Measurements from ENCODE around the gene ZNF91.

The ZNF91 gene

DNA sequence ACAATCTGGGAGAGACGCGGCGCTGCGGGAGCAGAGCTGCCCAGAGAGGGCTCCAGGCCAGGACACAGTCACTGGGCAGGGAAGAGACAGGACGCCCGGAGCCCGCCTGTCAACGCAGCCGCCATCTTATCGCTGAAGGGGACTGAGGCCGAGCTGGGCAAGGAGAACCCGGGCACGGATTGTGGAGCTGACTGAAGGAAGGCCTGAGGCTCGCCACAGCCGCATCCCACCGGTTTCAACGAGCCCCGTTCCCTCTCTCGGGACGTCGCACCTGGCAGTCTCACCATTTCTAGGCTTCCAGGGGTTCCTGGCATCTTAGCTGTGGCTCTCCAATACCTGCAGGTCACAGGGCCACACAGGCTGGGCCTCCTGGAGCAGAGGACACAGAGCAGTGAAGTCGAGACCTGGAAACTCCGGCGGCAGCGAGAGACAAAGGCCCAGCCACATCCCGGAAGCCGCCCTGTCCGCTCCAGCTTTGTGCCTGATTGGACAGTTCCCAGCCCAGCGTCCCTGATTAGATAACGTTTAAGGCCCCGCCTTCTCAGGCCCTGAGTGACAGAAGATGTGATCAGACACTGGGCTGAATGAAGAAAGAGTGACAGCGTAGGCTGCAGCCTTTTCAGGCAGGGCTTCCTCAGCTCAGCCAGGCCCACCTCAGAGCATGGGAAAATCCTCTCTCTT is at the start of gene ZNF91:
Gene ZNF91 (minus strand): TSS at position 431 of the 681 bp plus-strand sequence. CDS start 117 bp downstream, at position 314.
- DNase-seq (ENCODE audit: low read depth), result peak; percentile 96
- no peak for TF ChIP-seq CTCF (conservative IDR thresholded peaks at IDR 0.05; ENCODE audit: control insufficient read depth, insufficient read depth, low read depth, low read length)
- H3K4me3 ChIP-seq (ENCODE audit: control insufficient read depth, low read depth, low read length), result peak within 1 kb of the TSS; percentile 95

DNA sequence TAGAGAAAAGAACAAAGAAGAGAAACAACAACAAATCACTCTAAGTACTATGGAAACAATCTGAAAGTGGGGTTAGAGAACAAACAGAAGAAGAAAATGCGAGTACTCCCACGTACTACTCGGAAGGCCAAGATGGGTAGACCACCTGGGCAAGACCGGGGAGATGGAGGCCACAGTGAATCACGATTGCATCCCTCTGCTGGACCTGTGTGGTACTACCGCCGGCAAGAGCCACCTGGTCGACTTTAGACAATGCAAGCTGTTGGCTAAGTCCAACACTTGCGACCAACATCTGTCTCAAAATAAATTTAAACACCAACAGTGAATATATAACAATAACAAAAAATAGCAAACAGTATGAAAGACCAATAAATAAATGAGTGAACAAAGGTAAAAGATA is 45.5 kb upstream of the ZNF91 start:
- no peak for DNase-seq (ENCODE audit: low read depth)
- TF ChIP-seq CTCF (conservative IDR thresholded peaks at IDR 0.05; ENCODE audit: control insufficient read depth, insufficient read depth, low read depth, low read length), result peak; percentile 36
- H3K4me3 ChIP-seq (ENCODE audit: control insufficient read depth, low read depth, low read length), result no peak overlapping the region

DNA sequence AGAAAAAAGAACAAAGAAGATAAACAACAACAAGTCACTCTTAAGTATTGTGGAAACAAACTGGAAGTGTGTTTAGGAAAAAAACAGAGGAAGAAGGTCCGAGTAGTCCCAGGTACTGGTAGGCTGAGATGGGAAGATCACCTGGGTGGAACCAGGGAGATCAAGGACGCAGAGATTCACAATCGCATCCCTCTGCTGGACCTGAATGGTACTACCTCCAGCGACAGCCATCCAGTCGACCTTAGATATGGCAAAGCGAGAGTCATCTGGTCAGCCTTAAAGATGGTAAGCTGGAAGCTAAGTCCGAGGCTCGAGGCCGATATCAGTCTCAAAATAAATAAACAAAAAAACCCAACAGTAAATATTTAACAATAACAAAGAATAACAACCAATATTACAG is 44.9 kb upstream of the ZNF91 start:
- DNase-seq (ENCODE audit: low read depth), result no peak
- no peak overlapping the region for H3K4me3 ChIP-seq (ENCODE audit: control insufficient read depth, low read depth, low read length)
- TF ChIP-seq CTCF (conservative IDR thresholded peaks at IDR 0.05; ENCODE audit: control insufficient read depth, insufficient read depth, low read depth, low read length), result peak; percentile 15

- DNase-seq (ENCODE audit: low read depth), result peak; percentile 7
- no peak overlapping the region for H3K4me3 ChIP-seq (ENCODE audit: control insufficient read depth, low read depth, low read length)
- TF ChIP-seq CTCF (conservative IDR thresholded peaks at IDR 0.05; ENCODE audit: control insufficient read depth, insufficient read depth, low read depth, low read length), result peak; percentile 33
Measured at GRCh38 chr19:23439623-23440022, 44.4 kb upstream of the ZNF91 start.

DNA sequence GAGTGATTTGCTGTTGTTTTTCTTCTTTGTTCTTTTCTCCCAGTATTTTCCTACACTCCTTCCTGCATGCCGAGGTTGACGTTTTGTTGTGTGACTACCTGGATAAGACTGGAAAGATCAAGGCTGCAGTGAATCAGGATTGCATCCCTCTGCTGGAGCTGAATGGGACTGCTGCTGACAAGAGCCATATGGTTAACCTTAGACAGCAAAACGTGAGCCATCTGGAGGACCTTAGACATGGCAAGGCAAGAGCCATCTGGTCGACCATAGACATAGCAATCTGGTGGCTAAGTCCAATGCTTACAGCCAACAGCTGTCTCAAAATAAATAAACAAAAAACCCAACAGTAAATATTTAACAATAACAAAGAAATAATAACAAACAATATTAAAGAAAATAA is 42.6 kb upstream of the ZNF91 start:
- no peak for DNase-seq (ENCODE audit: low read depth)
- TF ChIP-seq CTCF (conservative IDR thresholded peaks at IDR 0.05; ENCODE audit: control insufficient read depth, insufficient read depth, low read depth, low read length), result no peak
- no peak overlapping the region for H3K4me3 ChIP-seq (ENCODE audit: control insufficient read depth, low read depth, low read length)

DNA sequence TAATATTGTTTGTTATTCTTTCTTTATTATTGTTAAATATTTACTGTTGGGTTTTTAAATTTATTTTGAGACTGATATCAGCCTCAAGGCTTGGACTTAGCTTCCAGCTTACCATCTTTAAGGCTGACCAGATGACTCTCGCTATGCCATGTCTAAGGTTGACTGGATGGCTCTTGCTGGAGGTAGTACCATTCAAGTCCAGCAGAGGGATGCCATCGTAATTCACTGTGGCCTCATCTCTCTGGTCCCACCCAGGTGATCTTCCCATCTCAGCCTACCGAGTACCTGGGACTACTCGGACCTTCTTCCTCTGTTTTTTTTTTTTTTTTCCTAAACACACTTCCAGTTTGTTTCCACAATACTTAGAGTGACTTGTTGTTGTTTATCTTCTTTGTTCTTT is 41.7 kb upstream of the ZNF91 start:
- H3K4me3 ChIP-seq (ENCODE audit: control insufficient read depth, low read depth, low read length), result no peak overlapping the region
- TF ChIP-seq CTCF (conservative IDR thresholded peaks at IDR 0.05; ENCODE audit: control insufficient read depth, insufficient read depth, low read depth, low read length), result peak; percentile 28
- peak; percentile 2 for DNase-seq (ENCODE audit: low read depth)

Data from fibroblast of mammary gland (primary cell).